A549 (cell line): ENCODE results near the gene COX10.

Experiments
- EP300 ChIP-seq, 2 experiments: fragments of >200 bp; sonication (Bioruptor Twin); formaldehyde crosslinking; IDR thresholded peaks; 2 replicates in 1 of 2; 3 replicates in 1 of 2; pipeline ENCODE4 v1.6.1; 2016 to 2017
- JUN ChIP-seq, 2 experiments: fragments of >200 bp; sonication (Bioruptor Twin); formaldehyde crosslinking; IDR thresholded peaks; 2 replicates in 1 of 2; 3 replicates in 1 of 2; pipeline ENCODE4 v1.6.1; 2016 to 2017
- JUNB ChIP-seq: fragments of >200 bp; sonication (Bioruptor Twin); formaldehyde crosslinking; IDR thresholded peaks from 2 replicates; pipeline ENCODE4 v1.6.1; 2016
- POLR2A ChIP-seq: IDR thresholded peaks from 2 replicates; pipeline ENCODE4 v1.6.1; 2012; ENCODE audit warnings: mild to moderate bottlenecking, low read length
- TF ChIP-seq, protein P1 (sequence below): fragments of >200 bp; sonication (Bioruptor Twin); formaldehyde crosslinking; IDR thresholded peaks from 3 replicates; pipeline ENCODE4 v1.5.1; 2016
- TF ChIP-seq, protein P2 (sequence below): fragments of 450-650 bp; IDR thresholded peaks from 2 replicates; pipeline ENCODE4 v1.6.1; 2014; ENCODE audit warnings: antibody characterized with exemption

DNA sequence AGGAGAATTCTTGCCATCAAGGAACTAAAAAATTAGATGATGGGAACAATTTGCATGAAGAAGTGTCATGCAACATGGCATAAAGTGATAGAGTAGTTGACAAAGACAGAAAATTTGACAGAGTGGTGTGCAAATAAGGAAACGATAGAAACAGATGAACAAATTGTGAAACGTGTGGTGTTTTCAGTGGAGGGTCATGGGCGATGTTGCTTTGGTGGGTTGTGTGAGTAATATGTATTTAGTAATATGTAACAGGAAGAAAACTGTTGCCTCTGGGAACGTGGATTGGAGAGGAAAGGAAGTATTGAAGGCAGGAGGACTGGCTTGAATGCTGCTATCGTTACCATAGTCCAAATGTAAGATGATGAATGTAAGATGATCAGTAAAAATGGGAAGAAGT is 3.6 kb downstream of the COX10 start:
- TF ChIP-seq, protein P1, sequence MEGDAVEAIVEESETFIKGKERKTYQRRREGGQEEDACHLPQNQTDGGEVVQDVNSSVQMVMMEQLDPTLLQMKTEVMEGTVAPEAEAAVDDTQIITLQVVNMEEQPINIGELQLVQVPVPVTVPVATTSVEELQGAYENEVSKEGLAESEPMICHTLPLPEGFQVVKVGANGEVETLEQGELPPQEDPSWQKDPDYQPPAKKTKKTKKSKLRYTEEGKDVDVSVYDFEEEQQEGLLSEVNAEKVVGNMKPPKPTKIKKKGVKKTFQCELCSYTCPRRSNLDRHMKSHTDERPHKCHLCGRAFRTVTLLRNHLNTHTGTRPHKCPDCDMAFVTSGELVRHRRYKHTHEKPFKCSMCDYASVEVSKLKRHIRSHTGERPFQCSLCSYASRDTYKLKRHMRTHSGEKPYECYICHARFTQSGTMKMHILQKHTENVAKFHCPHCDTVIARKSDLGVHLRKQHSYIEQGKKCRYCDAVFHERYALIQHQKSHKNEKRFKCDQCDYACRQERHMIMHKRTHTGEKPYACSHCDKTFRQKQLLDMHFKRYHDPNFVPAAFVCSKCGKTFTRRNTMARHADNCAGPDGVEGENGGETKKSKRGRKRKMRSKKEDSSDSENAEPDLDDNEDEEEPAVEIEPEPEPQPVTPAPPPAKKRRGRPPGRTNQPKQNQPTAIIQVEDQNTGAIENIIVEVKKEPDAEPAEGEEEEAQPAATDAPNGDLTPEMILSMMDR: no peak
- TF ChIP-seq POLR2A: no peak
- TF ChIP-seq JUNB: no peak
- no peak for TF ChIP-seq EP300 (IDR thresholded peaks at IDR 0.05)
- TF ChIP-seq, protein P2, sequence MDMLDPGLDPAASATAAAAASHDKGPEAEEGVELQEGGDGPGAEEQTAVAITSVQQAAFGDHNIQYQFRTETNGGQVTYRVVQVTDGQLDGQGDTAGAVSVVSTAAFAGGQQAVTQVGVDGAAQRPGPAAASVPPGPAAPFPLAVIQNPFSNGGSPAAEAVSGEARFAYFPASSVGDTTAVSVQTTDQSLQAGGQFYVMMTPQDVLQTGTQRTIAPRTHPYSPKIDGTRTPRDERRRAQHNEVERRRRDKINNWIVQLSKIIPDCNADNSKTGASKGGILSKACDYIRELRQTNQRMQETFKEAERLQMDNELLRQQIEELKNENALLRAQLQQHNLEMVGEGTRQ: no peak
- no peak for TF ChIP-seq JUN (IDR thresholded peaks at IDR 0.05)
